Amniotic stem cell (primary cell): ENCODE measurements around the gene PHLPP2.

Experiments used
- DNase-seq: peaks from one replicate; lab custom pipeline; 2025; lab: John Stamatoyannopoulos, UW

Gene PHLPP2, protein sequence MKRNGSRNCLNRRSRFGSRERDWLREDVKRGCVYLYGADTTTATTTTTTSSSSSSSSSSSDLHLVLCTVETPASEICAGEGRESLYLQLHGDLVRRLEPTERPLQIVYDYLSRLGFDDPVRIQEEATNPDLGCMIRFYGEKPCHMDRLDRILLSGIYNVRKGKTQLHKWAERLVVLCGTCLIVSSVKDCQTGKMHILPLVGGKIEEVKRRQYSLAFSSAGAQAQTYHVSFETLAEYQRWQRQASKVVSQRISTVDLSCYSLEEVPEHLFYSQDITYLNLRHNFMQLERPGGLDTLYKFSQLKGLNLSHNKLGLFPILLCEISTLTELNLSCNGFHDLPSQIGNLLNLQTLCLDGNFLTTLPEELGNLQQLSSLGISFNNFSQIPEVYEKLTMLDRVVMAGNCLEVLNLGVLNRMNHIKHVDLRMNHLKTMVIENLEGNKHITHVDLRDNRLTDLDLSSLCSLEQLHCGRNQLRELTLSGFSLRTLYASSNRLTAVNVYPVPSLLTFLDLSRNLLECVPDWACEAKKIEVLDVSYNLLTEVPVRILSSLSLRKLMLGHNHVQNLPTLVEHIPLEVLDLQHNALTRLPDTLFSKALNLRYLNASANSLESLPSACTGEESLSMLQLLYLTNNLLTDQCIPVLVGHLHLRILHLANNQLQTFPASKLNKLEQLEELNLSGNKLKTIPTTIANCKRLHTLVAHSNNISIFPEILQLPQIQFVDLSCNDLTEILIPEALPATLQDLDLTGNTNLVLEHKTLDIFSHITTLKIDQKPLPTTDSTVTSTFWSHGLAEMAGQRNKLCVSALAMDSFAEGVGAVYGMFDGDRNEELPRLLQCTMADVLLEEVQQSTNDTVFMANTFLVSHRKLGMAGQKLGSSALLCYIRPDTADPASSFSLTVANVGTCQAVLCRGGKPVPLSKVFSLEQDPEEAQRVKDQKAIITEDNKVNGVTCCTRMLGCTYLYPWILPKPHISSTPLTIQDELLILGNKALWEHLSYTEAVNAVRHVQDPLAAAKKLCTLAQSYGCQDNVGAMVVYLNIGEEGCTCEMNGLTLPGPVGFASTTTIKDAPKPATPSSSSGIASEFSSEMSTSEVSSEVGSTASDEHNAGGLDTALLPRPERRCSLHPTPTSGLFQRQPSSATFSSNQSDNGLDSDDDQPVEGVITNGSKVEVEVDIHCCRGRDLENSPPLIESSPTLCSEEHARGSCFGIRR (N-terminal part only)

DNA sequence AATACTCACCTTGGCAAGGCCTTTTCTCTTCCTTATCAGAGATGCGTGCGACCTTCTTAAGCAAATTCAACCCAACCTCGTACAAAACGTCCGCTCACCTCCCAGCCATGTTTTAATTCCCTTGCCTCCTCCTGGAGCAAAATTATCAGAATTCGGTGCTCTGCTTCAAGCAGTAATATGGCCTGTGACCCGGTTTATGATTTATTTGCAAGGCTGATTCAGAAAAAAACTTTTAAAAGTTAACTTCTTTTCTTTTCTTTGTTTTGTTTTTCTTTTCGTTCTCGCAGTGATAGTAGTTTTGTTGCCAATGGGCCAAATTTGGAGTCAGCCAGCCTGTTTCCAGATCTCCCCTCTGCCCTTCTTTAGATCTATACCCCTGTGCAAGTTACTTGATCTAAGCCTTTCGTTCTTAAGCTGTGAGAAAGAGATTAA lies at the start of gene PHLPP2:
TSS of gene PHLPP2 (minus strand) at position 382 of the 432 bp plus-strand sequence. CDS start 9,906 bp downstream, outside the sequence.
- DNase-seq: no peak

GRCh38 chr16:71771571-71771970 lies 47.1 kb upstream of the PHLPP2 start:
- no peak for DNase-seq

GRCh38 chr16:71769222-71769621 lies 44.7 kb upstream of the PHLPP2 start:
- DNase-seq: no peak

DNA sequence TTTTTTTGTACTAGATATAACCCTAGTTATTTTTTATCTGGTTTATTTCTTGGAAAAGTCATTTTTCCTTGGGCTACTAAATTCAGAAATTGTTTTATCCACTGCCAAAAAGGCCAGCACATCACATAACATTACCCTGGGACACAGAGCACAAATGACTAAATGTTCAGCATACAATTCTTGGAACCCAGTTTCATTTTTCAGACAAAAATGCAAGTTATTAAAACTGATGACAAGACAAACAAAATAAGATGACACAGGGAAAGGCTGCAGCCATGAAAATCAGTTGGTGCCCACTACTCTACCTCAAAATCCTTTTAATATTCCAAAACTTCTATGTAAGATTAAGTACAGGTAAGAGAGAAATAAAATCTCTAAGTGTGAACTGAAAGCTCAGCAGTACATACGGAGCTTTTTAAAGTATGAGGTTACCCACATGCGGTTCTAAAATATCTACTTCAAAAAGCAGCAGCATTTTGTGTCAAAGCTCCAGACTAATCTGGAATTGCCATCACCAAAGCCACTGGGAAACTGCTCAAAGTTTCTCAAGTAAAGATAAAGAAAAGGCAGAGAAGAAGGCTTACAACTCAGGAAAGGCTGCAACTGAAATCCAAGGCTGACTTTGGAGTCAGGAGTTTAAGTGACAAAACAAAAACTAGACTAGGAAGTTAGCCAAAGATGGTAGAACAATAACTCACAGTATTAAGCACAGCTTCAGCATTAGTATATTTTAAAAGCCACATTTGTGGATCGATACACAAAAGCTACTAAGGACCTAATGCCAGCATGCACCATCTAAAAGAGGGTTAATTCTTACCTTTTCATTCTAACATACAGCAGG lies 42.8 kb upstream of the PHLPP2 start:
- no peak for DNase-seq

GRCh38 chr16:71762186-71762585 lies 37.7 kb upstream of the PHLPP2 start:
- DNase-seq: no peak

GRCh38 chr16:71761097-71761496 lies 36.6 kb upstream of the PHLPP2 start:
- DNase-seq: no peak

- DNase-seq: no peak
Observed at GRCh38 chr16:71758293-71758760, 33.8 kb upstream of the PHLPP2 start.

GRCh38 chr16:71754652-71755051 lies 30.2 kb upstream of the PHLPP2 start:
- DNase-seq: no peak

DNA sequence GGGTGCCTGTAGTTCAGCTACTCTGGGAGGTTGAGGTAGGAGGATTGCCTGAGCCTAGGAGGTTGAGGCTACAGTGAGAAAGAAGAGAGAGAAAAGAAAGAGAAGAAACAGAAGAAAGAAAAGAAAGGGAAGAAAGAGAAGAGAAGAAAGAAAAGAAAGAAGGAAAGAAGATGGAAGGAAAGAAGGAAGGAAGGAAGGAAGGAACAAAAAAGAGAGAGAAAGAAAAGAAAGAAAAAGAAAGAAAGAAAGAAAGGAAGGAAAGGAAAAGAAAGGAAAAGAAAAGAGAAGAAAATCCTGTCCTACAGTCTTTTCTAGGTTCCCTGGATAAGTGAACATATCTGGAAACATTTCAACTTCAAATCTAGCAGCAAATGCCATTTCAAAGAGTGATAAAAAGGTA lies 29.6 kb upstream of the PHLPP2 start:
- no peak for DNase-seq

DNA sequence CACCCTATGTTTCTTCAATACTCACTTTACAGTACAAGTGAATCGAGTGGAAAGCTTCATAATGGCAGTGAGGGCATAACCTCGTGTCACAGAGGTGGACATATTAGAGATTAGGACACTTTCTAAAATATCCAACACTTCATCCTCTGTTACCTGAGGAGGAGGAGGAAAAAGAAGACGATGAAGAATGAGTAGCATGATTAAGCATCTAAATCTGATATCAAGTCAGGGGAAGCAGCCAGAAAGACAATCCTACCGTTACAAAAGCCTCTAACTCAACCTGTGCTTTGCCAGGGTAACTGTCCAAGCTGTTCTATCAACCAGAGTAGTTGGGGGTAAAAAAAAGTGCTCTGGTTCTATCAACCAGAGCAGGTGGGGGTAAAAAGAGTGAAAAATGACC lies 23.7 kb upstream of the PHLPP2 start:
- DNase-seq: no peak

GRCh38 chr16:71746442-71747046 lies 22.0 kb upstream of the PHLPP2 start:
- no peak for DNase-seq

GRCh38 chr16:71738855-71739254 lies 14.4 kb upstream of the PHLPP2 start:
- DNase-seq: no peak

DNA sequence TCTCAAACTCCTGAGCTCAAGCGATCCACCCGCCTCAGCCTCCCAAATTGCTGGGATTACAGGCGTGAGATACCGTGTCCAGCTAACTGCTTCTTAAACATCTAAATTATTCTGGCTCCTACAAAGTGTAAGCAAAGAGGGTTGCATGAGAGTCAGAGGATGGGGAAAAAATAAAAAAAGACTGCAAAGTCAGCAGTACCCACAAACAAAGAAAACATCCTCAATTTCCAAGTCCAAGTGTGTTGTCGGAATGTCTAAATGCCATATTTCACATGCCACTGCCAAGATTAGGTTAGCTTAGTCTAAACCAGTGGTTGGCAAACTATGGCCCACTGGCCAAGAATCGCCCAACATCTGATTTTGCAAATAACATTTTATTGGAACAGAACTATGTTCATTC lies 13.0 kb upstream of the PHLPP2 start:
- no peak for DNase-seq

DNA sequence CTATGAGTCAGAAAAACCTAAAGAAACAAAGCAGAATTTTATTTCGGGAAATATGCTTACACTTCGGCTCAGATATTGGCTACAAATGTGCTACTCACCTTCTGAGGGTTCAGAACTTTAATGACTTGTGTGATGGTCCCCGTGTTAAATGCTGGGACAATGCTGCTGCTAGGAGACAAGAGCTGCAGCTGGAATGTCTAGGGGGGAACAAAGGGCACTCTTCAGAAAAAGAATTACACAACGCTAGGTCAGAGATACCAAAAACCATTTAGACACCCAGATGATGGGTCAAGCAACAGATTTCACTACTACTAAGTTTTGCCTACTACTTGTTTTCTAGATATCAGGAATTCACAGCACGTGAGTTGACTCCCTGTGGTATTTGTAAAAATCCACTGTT lies 10.0 kb upstream of the PHLPP2 start:
- no peak for DNase-seq

DNA sequence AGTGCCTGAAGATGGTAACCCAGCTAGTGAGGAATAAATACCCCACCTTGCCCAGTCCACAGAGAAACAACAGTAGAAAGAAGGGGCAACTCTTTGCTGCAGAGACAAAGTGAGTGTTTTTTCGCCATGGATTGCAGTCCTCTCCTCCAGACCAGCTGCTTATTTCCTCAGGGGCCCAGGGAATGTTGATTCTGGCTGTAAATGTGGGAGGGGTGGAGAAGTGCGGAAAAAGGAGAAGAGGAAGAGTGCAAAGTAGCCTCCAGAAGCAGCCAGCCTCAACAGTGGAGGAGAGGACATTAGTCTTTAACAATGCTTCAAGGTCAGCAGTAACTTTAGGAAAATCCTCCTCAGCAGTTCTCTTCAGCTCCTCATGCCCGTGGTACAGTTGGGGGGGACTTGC lies 8.1 kb upstream of the PHLPP2 start:
- no peak for DNase-seq

DNA sequence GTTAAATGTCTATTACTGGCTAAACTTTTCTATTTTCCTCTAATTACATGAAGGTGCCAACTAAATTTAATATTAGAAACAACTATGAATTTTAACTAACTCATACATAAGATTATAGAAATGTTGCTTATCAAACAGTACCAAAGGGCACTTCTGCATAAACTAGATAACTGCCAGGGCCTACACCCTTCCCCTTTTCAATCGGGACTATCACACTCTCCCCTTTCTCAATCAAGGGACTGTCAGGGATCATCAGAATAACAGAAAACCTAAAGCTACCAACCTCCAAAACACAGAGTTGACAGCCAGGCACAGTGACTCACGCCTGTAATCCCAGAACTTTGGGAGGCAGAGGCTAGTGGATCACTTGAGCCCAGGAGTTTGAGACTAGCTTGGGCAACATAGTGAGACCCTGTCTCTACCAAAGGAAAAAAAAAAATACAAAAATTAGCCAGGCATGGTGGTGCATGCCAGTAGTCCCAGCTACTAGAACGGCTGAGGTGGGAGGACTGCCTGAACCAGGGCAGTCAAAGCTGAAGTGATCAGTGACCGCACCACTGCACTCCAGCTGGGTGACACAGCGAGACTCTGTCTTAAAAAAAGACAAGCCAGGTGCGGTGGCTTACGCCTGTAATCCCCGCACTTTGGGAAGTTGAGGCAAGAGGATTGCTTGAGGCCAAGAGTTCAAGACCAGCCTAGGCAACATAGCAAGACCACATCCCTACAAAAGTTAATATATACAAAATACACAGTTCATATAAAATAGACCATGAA lies 3.2 kb upstream of the PHLPP2 start:
- no peak for DNase-seq

- no peak for DNase-seq
Observed at GRCh38 chr16:71726476-71727315, 2.2 kb upstream of the PHLPP2 start.

DNA sequence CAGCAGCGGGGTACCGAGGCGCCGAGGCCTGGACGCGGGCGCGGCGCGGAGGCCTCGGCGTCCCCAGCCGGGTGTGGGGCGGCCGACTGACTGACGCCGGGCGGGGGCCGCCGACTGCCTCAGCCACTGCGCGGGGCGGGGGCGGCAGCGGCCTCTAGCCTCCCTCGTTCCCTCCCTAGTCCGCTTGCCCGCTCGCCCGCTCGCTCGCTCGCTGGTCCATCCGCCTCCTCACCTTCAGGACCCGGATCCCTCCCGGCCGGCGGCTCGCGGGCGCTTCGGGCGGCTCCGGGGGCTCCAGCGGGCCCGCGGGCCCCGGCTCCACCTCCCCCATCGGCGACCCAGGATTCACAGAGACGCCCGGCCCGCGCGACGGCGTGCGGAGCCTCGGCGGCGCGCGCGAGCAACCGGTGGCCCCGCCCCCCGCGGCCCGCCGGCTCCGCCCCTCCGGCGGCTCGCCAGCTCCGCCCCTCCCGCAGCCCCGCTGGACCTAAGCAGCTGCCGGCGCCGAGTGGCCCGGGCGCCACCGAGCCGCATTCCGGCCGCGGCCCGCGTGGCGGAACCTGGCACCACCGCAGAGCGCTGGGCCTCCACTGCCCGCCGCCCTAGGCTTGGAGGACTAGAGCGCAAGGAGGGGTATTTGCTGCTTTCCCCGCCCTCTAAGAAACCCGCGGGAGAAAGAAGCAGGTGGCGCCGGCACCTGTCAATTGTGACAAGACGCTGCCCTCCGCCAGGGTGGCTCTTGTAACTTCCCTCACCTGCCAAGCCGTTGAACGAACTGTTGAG lies 773 bp downstream of the PHLPP2 start:
- DNase-seq: no peak
